SK-N-SH (cell line): ENCODE results near the gene TMPRSS13. TPM values are rescaled to one million over a fixed set of nuclear protein-coding genes. Genes with fewer than 3 reads are reported as not detected.

Experiments used
- CTCF ChIA-PET: fragments of 300-600, 350-600 bp; formaldehyde crosslinking; extraction: SDS; loops from one replicate; lab custom pipeline; 2021; lab: Yijun Ruan, JAX
- POLR2A ChIA-PET: fragments of 350-600 bp; sonication (Branson Sonifier 250); formaldehyde crosslinking; extraction: SDS; loops from one replicate; lab custom pipeline; 2020; ENCODE audit warnings: antibody characterized with exemption, inconsistent platforms; lab: Yijun Ruan, JAX
- DNase-seq: peaks from one replicate; pipeline ENCODE4 v3.0.0; 2012
- H2AFZ ChIP-seq: fragments of 200-600 bp; sonication (generic); 2 replicates; pipeline ENCODE4 v1.8.1; 2016; ENCODE audit warnings: antibody characterized with exemption, mild to moderate bottlenecking, low read depth
- H3F3A ChIP-seq: fragments of 200-600 bp; sonication (generic); replicated peaks from 2 replicates; pipeline ENCODE3; 2016; ENCODE audit warnings: antibody characterized with exemption, mild to moderate bottlenecking; ENCODE audit not compliant: insufficient read depth
- H3K27ac ChIP-seq, 2 experiments: fragments of 200-500 bp in 1 of 2; fragments of 200-600 bp in 1 of 2; sonication (Bioruptor generic) in 1 of 2; sonication (generic), shearing (Covaris generic) in 1 of 2; 2 replicates each; pipeline versions ENCODE4 v1.5.1 to v1.6.1; 2014 to 2016; ENCODE audit warnings: low read depth in 2 of 2, inconsistent platforms in 1 of 2, low read length in 1 of 2, mild to moderate bottlenecking in 1 of 2, mixed read lengths in 1 of 2
- H3K27me3 ChIP-seq: fragments of 200-600 bp; sonication (generic), shearing (Covaris generic); 2 replicates; pipeline ENCODE4 v1.6.1; 2016; ENCODE audit warnings: mixed run types; ENCODE audit not compliant: insufficient read depth
- H3K36me3 ChIP-seq, 2 experiments: fragments of 200-500 bp in 1 of 2; fragments of 200-600 bp in 1 of 2; sonication (Bioruptor generic) in 1 of 2; sonication (generic) in 1 of 2; replicated peaks in 1 of 2; 2 replicates each; pipeline versions ENCODE3 to v1.5.1; 2014 to 2016; ENCODE audit warnings: low read length in 1 of 2, mild to moderate bottlenecking in 1 of 2; ENCODE audit not compliant: insufficient read depth in 2 of 2, control insufficient read depth in 1 of 2
- H3K4me1 ChIP-seq, 2 experiments: fragments of 200-500 bp in 1 of 2; fragments of 200-600 bp in 1 of 2; sonication (Bioruptor generic) in 1 of 2; sonication (generic), shearing (Covaris generic) in 1 of 2; 2 replicates each; pipeline versions ENCODE4 v1.5.1 to v1.6.1; 2014 to 2016; ENCODE audit warnings: low read depth in 1 of 2, low read length in 1 of 2, mixed run types in 1 of 2; ENCODE audit not compliant: insufficient read depth in 2 of 2, control insufficient read depth in 1 of 2
- H3K4me2 ChIP-seq: fragments of 200-600 bp; sonication (generic), shearing (Covaris generic); 2 replicates; pipeline ENCODE4 v1.6.1; 2017; ENCODE audit warnings: mixed run types
- H3K4me3 ChIP-seq, 2 experiments: fragments of 200-500 bp in 1 of 2; fragments of 200-600 bp in 1 of 2; sonication (Bioruptor generic) in 1 of 2; sonication (generic), shearing (Covaris generic) in 1 of 2; 2 replicates each; pipeline versions ENCODE4 v1.5.1 to v1.8.1; 2014 to 2016; ENCODE audit warnings: low read depth in 2 of 2, inconsistent platforms in 1 of 2, low read length in 1 of 2, mild to moderate bottlenecking in 1 of 2, mixed read lengths in 1 of 2, moderate library complexity in 1 of 2
- H3K79me2 ChIP-seq: fragments of 200-600 bp; sonication (generic); 2 replicates; pipeline ENCODE4 v1.8.1; 2017; ENCODE audit warnings: mild to moderate bottlenecking; ENCODE audit not compliant: insufficient read depth
- H3K9ac ChIP-seq: fragments of 200-600 bp; sonication (generic); 2 replicates; pipeline ENCODE4 v1.6.1; 2017; ENCODE audit warnings: mixed run types
- H3K9me2 ChIP-seq: fragments of 200-600 bp; sonication (generic); 2 replicates; pipeline ENCODE4 v1.6.1; 2017; ENCODE audit warnings: mixed run types
- H3K9me3 ChIP-seq: fragments of 200-600 bp; sonication (generic); 2 replicates; pipeline ENCODE4 v1.6.1; 2017; ENCODE audit warnings: mixed run types, mild to moderate bottlenecking, moderate library complexity
- H4K20me1 ChIP-seq: fragments of 200-600 bp; sonication (generic); 2 replicates; pipeline ENCODE4 v1.6.1; 2017; ENCODE audit warnings: mild to moderate bottlenecking, mixed run types; ENCODE audit not compliant: insufficient read depth
- CHD2 ChIP-seq: fragments of 150-350 bp; IDR thresholded peaks from 2 replicates; pipeline ENCODE4 v1.6.1; 2018; ENCODE audit warnings: low read length; ENCODE audit not compliant: partially characterized antibody
- ELF1 ChIP-seq: IDR thresholded peaks from 2 replicates; pipeline ENCODE4 v1.4.0; 2012
- FOSL2 ChIP-seq: IDR thresholded peaks from 2 replicates; pipeline ENCODE4 v1.4.0; 2012; ENCODE audit warnings: low read depth, mild to moderate bottlenecking, moderate library complexity, borderline replicate concordance
- FOXJ3 ChIP-seq: sonication (generic); formaldehyde crosslinking; IDR thresholded peaks from 2 replicates; pipeline ENCODE4 v1.5.1; 2020; ENCODE audit warnings: mild to moderate bottlenecking, missing genetic modification reagents
- GATA2 ChIP-seq: sonication (generic); formaldehyde crosslinking; IDR thresholded peaks from 2 replicates; pipeline ENCODE4 v1.5.0; 2020; ENCODE audit warnings: mild to moderate bottlenecking, missing genetic modification reagents
- NFIC ChIP-seq: IDR thresholded peaks from 2 replicates; pipeline ENCODE4 v1.4.0; 2012; ENCODE audit warnings: borderline replicate concordance
- NRF1 ChIP-seq: IDR thresholded peaks from 2 replicates; pipeline ENCODE4 v1.6.1; 2012; ENCODE audit warnings: low read depth, mild to moderate bottlenecking, low read length
- POLR2AphosphoS5 ChIP-seq: IDR thresholded peaks from 2 replicates; pipeline ENCODE4 v1.6.1; 2012; ENCODE audit warnings: low read depth, low read length
- RAD21 ChIP-seq: IDR thresholded peaks from 2 replicates; pipeline ENCODE4 v1.6.1; 2012; ENCODE audit warnings: mild to moderate bottlenecking, low read length
- RXRA ChIP-seq: IDR thresholded peaks from 2 replicates; pipeline ENCODE4 v1.4.0; 2012; ENCODE audit warnings: low read depth, mild to moderate bottlenecking, borderline replicate concordance
- SMC3 ChIP-seq: IDR thresholded peaks from 2 replicates; pipeline ENCODE4 v1.6.1; 2012; ENCODE audit warnings: low read depth, low read length, improper control_type of control experiment
- TCF12 ChIP-seq: IDR thresholded peaks from 2 replicates; pipeline ENCODE4 v1.4.0; 2012
- TEAD4 ChIP-seq: IDR thresholded peaks from 2 replicates; pipeline ENCODE4 v1.4.0; 2012; ENCODE audit warnings: mild to moderate bottlenecking, borderline replicate concordance; ENCODE audit not compliant: insufficient read depth
- WGBS: methylation state at CpG from one replicate; pipeline ENCODE4 v1.1.6; 2017; ENCODE audit warnings: low lambda C conversion rate; 5-methylcytosine and 5-hydroxymethylcytosine counted together
- polyA plus RNA-seq, 3 experiments: library from polyadenylated mRNA; depleted of rRNA; stranded (reverse); fragments of >200 nt; gene quantifications; 2 replicates each; pipeline ENCODE4 v1.2.3, GENCODE V29; 2012
- TF ChIP-seq, protein P1 (sequence below): fragments of 150-350 bp; IDR thresholded peaks from 2 replicates; pipeline ENCODE4 v1.6.1; 2016; ENCODE audit warnings: mild to moderate bottlenecking, low read depth, low read length

Gene TMPRSS13
- polyA plus RNA-seq, 1 of the 3 experiments (the other 2 are of a cell fraction), result not detected

GRCh38 chr11:117918366-117919255, 10.6 kb downstream of the TMPRSS13 start:
- DNase-seq, result no peak
- no peaks in the 10 kb centered on the region for H3K36me3 ChIP-seq
- no peak overlapping the region for H3K9ac ChIP-seq
- no peaks in the 10 kb centered on the region for H3K9me3 ChIP-seq
- no peaks in the 10 kb centered on the region; the same call in 1 of the 2 replicates for H3K27me3 ChIP-seq
- CTCF ChIA-PET, result interaction anchor here (0.8 to 2.5 kb wide), 3 partner anchors 14 to 74 kb away, joined by 3 to 10 read pairs (median 3); no protein-coding TSS in a partner anchor
- 41% methylated on average over 14 of the region's 17 CpGs for WGBS
- H3K4me2 ChIP-seq, result no peak overlapping the region
- no peak overlapping the region for H3K4me3 ChIP-seq
- no peaks in the 10 kb centered on the region for H4K20me1 ChIP-seq
- H3K27ac ChIP-seq, result no peak overlapping the region
- H3K79me2 ChIP-seq, result no peaks in the 10 kb centered on the region
- TF ChIP-seq, protein P1, sequence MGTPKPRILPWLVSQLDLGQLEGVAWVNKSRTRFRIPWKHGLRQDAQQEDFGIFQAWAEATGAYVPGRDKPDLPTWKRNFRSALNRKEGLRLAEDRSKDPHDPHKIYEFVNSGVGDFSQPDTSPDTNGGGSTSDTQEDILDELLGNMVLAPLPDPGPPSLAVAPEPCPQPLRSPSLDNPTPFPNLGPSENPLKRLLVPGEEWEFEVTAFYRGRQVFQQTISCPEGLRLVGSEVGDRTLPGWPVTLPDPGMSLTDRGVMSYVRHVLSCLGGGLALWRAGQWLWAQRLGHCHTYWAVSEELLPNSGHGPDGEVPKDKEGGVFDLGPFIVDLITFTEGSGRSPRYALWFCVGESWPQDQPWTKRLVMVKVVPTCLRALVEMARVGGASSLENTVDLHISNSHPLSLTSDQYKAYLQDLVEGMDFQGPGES, result no peak
- TF ChIP-seq SMC3, result no peak
- TF ChIP-seq FOXJ3 (CRISPR knock-in tag), result no peak
- TF ChIP-seq FOSL2, result no peak
- no peak for TF ChIP-seq RAD21
- TF ChIP-seq TCF12, result no peak
- TF ChIP-seq TEAD4, result no peak
- no peak for TF ChIP-seq RXRA
- TF ChIP-seq GATA2 (CRISPR knock-in tag), result no peak
- no peak for TF ChIP-seq POLR2AphosphoS5
- TF ChIP-seq ELF1, result no peak
- no peak for TF ChIP-seq NFIC
- no peak for TF ChIP-seq CHD2
- TF ChIP-seq NRF1, result no peak
- no peak overlapping the region for H2AFZ ChIP-seq
- POLR2A ChIA-PET, result no interaction called here
- no peaks in the 10 kb centered on the region for H3F3A ChIP-seq
- H3K4me1 ChIP-seq, result no peaks in the 10 kb centered on the region
- H3K9me2 ChIP-seq, result no peaks in the 10 kb centered on the region

DNA sequence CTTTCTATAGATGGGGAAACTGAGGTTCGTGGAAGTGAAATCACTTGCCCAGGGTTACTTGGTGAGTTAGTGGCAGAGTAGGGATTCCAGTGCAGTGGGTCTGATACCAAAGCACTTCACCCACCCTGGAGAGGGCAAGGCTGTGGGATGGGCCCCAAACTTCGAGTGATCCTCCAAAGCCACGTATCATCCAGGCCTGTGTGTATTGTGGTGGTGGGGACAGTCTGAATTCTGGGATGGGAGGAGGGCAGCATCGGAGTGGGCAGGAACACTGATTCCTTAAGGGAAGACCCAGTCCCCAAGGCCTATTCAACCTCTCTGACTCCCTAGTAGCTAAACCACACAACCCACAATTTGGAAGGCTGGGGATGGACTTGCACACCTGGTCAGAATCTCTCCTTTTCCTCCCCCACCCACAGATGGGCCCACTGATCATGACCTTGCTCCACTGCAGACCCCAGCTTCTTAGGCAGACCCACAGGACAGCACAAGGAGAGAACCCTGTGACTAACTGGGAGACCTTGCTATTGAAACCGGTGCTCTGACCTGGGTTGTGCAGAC, 11.5 kb downstream of the TMPRSS13 start:
- H3K4me1 ChIP-seq, result no peaks in the 10 kb centered on the region
- no peaks in the 10 kb centered on the region for H3K9me3 ChIP-seq
- POLR2A ChIA-PET, result no interaction called here
- no peaks in the 10 kb centered on the region for H3K9me2 ChIP-seq
- H2AFZ ChIP-seq, result no peak overlapping the region
- H3K4me3 ChIP-seq, result no peak overlapping the region
- H3F3A ChIP-seq, result no peaks in the 10 kb centered on the region
- no peak overlapping the region for H3K4me2 ChIP-seq
- no peaks in the 10 kb centered on the region for H3K79me2 ChIP-seq
- no peak for DNase-seq
- H3K36me3 ChIP-seq, result no peaks in the 10 kb centered on the region
- CTCF ChIA-PET, result interaction anchor here (1.0 to 2.5 kb wide), 2 partner anchors 29 to 136 kb away, joined by 3 to 10 read pairs; no protein-coding TSS in a partner anchor
- TF ChIP-seq RXRA (no peak), SMC3 (no peak), ELF1 (no peak)
- H4K20me1 ChIP-seq, result no peaks in the 10 kb centered on the region
- no peak overlapping the region for H3K27ac ChIP-seq
- H3K9ac ChIP-seq, result no peak overlapping the region
- H3K27me3 ChIP-seq, result no peaks in the 10 kb centered on the region; the same call in 1 of the 2 replicates
- 48% methylated on average over 5 of the region's 5 CpGs for WGBS
